ENCODE measurements around the gene RNF10.

The RNF10 gene

DNA sequence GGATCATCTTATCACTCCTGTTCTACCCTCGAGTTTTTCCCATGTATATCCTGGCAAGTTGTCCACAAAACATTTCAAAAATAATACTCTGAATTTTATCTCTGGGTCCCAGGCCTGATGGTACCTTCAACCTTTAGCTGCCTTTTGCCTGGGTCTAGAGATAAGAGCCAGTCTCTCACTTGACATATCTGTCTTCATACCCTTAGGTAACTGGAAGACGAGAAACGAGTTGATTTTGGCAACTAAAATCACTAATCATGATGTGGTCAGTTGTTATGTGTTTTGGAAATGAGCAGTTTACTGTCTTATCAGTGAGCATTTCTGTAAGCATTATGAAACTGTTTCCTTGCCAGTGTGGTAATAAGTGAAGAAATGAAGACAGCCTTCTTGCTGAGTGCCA lies 6.3 kb downstream of the RNF10 start:
- no peaks in the 10 kb centered on the region for H3K9me3 ChIP-seq (ENCODE audit: low read length)
- H4K20me1 ChIP-seq (ENCODE audit: insufficient read depth, low read length) = no peaks in the 10 kb centered on the region
- no peaks in the 10 kb centered on the region for H3F3A ChIP-seq (ENCODE audit: insufficient read depth, low read length)
- H3K9ac ChIP-seq (ENCODE audit: low read length) = no peak overlapping the region
- H3K9me2 ChIP-seq (ENCODE audit: low read depth, low read length) = no peaks in the 10 kb centered on the region
- no peak overlapping the region for H2AFZ ChIP-seq (ENCODE audit: low read length)
- H3K27me3 ChIP-seq (ENCODE audit: insufficient read depth, low read length) = no peaks in the 10 kb centered on the region
- H3K4me1 ChIP-seq (ENCODE audit: insufficient read depth, low read length, severe bottlenecking) = peaks cover 40% of the 10 kb centered on the region
- H3K4me3 ChIP-seq (ENCODE audit: low read depth, low read length, poor library complexity, severe bottlenecking) = no peak overlapping the region
- H3K27ac ChIP-seq (ENCODE audit: low read depth, low read length, poor library complexity, severe bottlenecking) = no peak overlapping the region
- peaks cover 75% of the 10 kb centered on the region for H3K36me3 ChIP-seq (ENCODE audit: insufficient read depth, low read length)
- TF ChIP-seq EZH2 (IDR thresholded peaks at IDR 0.05; ENCODE audit: borderline replicate concordance, low read length) = no peak
- TF ChIP-seq, protein P1, sequence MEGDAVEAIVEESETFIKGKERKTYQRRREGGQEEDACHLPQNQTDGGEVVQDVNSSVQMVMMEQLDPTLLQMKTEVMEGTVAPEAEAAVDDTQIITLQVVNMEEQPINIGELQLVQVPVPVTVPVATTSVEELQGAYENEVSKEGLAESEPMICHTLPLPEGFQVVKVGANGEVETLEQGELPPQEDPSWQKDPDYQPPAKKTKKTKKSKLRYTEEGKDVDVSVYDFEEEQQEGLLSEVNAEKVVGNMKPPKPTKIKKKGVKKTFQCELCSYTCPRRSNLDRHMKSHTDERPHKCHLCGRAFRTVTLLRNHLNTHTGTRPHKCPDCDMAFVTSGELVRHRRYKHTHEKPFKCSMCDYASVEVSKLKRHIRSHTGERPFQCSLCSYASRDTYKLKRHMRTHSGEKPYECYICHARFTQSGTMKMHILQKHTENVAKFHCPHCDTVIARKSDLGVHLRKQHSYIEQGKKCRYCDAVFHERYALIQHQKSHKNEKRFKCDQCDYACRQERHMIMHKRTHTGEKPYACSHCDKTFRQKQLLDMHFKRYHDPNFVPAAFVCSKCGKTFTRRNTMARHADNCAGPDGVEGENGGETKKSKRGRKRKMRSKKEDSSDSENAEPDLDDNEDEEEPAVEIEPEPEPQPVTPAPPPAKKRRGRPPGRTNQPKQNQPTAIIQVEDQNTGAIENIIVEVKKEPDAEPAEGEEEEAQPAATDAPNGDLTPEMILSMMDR (IDR thresholded peaks at IDR 0.05; ENCODE audit: low read length) = no peak
- H3K79me2 ChIP-seq (ENCODE audit: insufficient read depth, low read length) = peaks cover 91% of the 10 kb centered on the region
- H3K4me2 ChIP-seq (ENCODE audit: low read length) = no peak overlapping the region

DNA sequence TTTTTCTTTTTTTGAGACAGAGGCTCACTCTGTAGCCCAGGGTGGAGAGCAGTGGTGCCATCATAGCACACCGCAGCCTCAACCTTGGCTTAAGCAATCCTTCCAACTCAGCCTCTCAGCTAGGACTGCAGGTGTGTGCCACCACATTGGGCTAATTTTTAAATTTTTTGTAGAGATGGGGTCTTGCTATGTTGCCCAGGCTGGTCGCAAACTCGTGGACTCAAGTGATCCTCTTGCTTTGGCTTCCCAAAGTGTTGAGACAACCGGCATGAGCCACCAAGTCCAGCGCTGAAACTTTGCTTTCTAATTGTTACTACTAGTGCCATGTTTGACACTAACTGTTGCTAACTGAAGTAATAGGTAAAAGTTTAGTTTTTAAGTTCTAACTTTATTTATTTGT lies 8.0 kb downstream of the RNF10 start:
- H3K4me2 ChIP-seq (ENCODE audit: low read length) = no peak overlapping the region
- H3K9me2 ChIP-seq (ENCODE audit: low read depth, low read length) = no peaks in the 10 kb centered on the region
- H3K4me3 ChIP-seq (ENCODE audit: low read depth, low read length, poor library complexity, severe bottlenecking) = no peak overlapping the region

DNA sequence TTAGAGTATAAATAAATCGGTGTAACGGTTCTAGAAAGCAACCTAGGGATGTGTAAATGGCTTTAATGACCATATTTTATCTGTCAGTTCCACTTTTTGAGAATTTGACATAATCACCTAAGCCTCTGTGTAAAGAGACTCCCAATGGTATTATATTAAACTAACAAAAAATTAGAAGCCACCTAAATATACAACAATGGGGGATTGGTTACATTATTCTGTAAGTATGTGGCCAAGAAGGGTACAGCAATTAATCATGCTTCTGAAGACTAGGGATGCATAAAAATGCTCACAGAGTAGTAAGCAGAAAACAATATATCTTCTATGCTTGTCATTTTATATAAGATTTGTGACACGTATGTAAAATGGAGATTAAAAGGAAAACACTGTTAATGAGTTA lies 10.5 kb downstream of the RNF10 start:
- Histone ChIP-seq H3K9ac (ENCODE audit: low read length) (no peak overlapping the region), H3K27ac (ENCODE audit: low read depth, low read length, poor library complexity, severe bottlenecking) (no peak overlapping the region), H3K9me3 (ENCODE audit: low read length) (no peaks in the 10 kb centered on the region), H3K4me3 (ENCODE audit: low read depth, low read length, poor library complexity, severe bottlenecking) (no peak overlapping the region), H3K9me2 (ENCODE audit: low read depth, low read length) (no peaks in the 10 kb centered on the region), H3K79me2 (ENCODE audit: insufficient read depth, low read length) (peaks cover 58% of the 10 kb centered on the region), H3K36me3 (ENCODE audit: insufficient read depth, low read length) (peaks cover 84% of the 10 kb centered on the region), H3K4me1 (ENCODE audit: insufficient read depth, low read length, severe bottlenecking) (no peaks in the 10 kb centered on the region), H4K20me1 (ENCODE audit: insufficient read depth, low read length) (no peaks in the 10 kb centered on the region), H3K27me3 (ENCODE audit: insufficient read depth, low read length) (no peaks in the 10 kb centered on the region), H3F3A (ENCODE audit: insufficient read depth, low read length) (no peaks in the 10 kb centered on the region), H3K4me2 (ENCODE audit: low read length) (no peak overlapping the region), H2AFZ (ENCODE audit: low read length) (no peak overlapping the region)
- TF ChIP-seq, protein P1 (IDR thresholded peaks at IDR 0.05; ENCODE audit: low read length) = no peak
- TF ChIP-seq EZH2 (IDR thresholded peaks at IDR 0.05; ENCODE audit: borderline replicate concordance, low read length) = no peak

More for the DNA sequence above, 8.0 kb downstream of the RNF10 start:
- no peaks in the 10 kb centered on the region for H3K9me3 ChIP-seq (ENCODE audit: low read length)
- no peak overlapping the region for H3K27ac ChIP-seq (ENCODE audit: low read depth, low read length, poor library complexity, severe bottlenecking)
- H3K27me3 ChIP-seq (ENCODE audit: insufficient read depth, low read length) = no peaks in the 10 kb centered on the region
- no peak for TF ChIP-seq EZH2 (IDR thresholded peaks at IDR 0.05; ENCODE audit: borderline replicate concordance, low read length)
- TF ChIP-seq, protein P1 (IDR thresholded peaks at IDR 0.05; ENCODE audit: low read length) = no peak
- peaks cover 86% of the 10 kb centered on the region for H3K36me3 ChIP-seq (ENCODE audit: insufficient read depth, low read length)
- H2AFZ ChIP-seq (ENCODE audit: low read length) = no peak overlapping the region
- peaks cover 83% of the 10 kb centered on the region for H3K79me2 ChIP-seq (ENCODE audit: insufficient read depth, low read length)
- H4K20me1 ChIP-seq (ENCODE audit: insufficient read depth, low read length) = no peaks in the 10 kb centered on the region
- no peaks in the 10 kb centered on the region for H3F3A ChIP-seq (ENCODE audit: insufficient read depth, low read length)
- no peak overlapping the region for H3K9ac ChIP-seq (ENCODE audit: low read length)
- peaks cover 24% of the 10 kb centered on the region for H3K4me1 ChIP-seq (ENCODE audit: insufficient read depth, low read length, severe bottlenecking)

Data from OCI-LY1 (cell line).